Body of pancreas (tissue), 4 donors: ENCODE results near the gene CACNA1H. TPM values are rescaled to one million over a fixed set of nuclear protein-coding genes. Genes with fewer than 3 reads are reported as not detected.

Experiments
- ATAC-seq: fragments of 150-250 bp; one replicate; pipeline ENCODE4 v1.9.1; 2016
- DNase-seq, 4 donors: peaks; one replicate each; pipeline ENCODE4 v3.0.0-alpha.2; 2019
- H3K27ac ChIP-seq, 4 donors: fragments of 200-600 bp; sonication (generic); 1 replicate in 3 of 4; 2 replicates in 1 of 4; pipeline versions ENCODE4 v1.5.1 to v1.6.1; 2016 to 2019; ENCODE audit warnings: mild to moderate bottlenecking in 1 of 4, mixed read lengths in 1 of 4, moderate library complexity in 1 of 4
- H3K27me3 ChIP-seq, 2 donors: fragments of 200-600 bp; sonication (generic); one replicate each; pipeline ENCODE4 v1.6.0; 2016; ENCODE audit warnings: mild to moderate bottlenecking in 1 of 2
- H3K36me3 ChIP-seq, 2 donors: fragments of 200-600 bp; sonication (generic); replicated peaks in 1 of 2; 2 replicates each; pipeline ENCODE4 v1.5.1; 2016; ENCODE audit warnings: low read depth in 2 of 2; ENCODE audit not compliant: insufficient read depth in 1 of 2
- H3K4me1 ChIP-seq: fragments of 200-600 bp; sonication (generic); one replicate; pipeline ENCODE4 v1.6.0; 2016
- H3K4me3 ChIP-seq, 2 donors: fragments of 200-600 bp; sonication (generic); 1 replicate in 1 of 2; 2 replicates in 1 of 2; pipeline ENCODE4 v1.5.1; 2016 to 2019
- H3K9me3 ChIP-seq, 3 donors: fragments of 200-600 bp; sonication (generic); 1 replicate in 2 of 3; 2 replicates in 1 of 3; pipeline ENCODE4 v1.5.1; 2016
- CTCF ChIP-seq, 7 experiments: fragments of 450-650 bp in 4 of 7; fragments of 200-600 bp in 3 of 7; sonication (generic) in 3 of 7; IDR thresholded peaks; one replicate each; pipeline ENCODE4 v1.5.1; 2016 to 2019; ENCODE audit warnings: antibody characterized with exemption in 7 of 7
- POLR2A ChIP-seq, 3 donors: fragments of 450-650 bp; IDR thresholded peaks; one replicate each; pipeline ENCODE4 v1.6.1; 2016; ENCODE audit warnings: antibody characterized with exemption in 3 of 3, mild to moderate bottlenecking in 2 of 3
- WGBS, 2 donors: methylation state at CpG; one replicate each; pipeline ENCODE4 v1.1.5; 2017; 5-methylcytosine and 5-hydroxymethylcytosine counted together
- intact Hi-C: fragments of 100-400 bp; cut with DNase I; formaldehyde crosslinking; loops from one replicate; pipeline ENCODE4 v1.15.1; 2023
- total RNA-seq, 2 donors: library from RNA; depleted of rRNA; stranded (reverse); fragments of >200 nt; gene quantifications; one replicate each; pipeline ENCODE4 v1.1.0, GENCODE V29; 2016

CACNA1H gene
- total RNA-seq, 2 donors from 2014 or later = 7.3 to 15.2 TPM

GRCh38 chr16:1262210-1262845 lies 109.4 kb downstream of the CACNA1H start:
- TF ChIP-seq POLR2A (IDR thresholded peaks at IDR 0.05) (no peak), CTCF (IDR thresholded peaks at IDR 0.05) (no peak)
- Histone ChIP-seq H3K9me3 (no peaks in the 10 kb centered on the region), H3K27me3 (peaks cover 0 to 10% of the 10 kb centered on the region in 2 donors), H3K27ac (no peak overlapping the region), H3K4me1 (peaks cover 9% of the 10 kb centered on the region), H3K4me3 (no peak overlapping the region), H3K36me3 (no peaks in the 10 kb centered on the region)
- DNase-seq (no peak), ATAC-seq (no peak)
- intact Hi-C loops = no loop called here
- 59 to 65% methylated on average over 8 to 30 of the region's 32 CpGs for WGBS, 2 donors

- intact Hi-C loops = no loop called here
- Histone ChIP-seq H3K36me3 (no peaks in the 10 kb centered on the region), H3K4me3 (no peak overlapping the region), H3K27ac (no peak overlapping the region), H3K4me1 (peaks cover 9% of the 10 kb centered on the region), H3K27me3 (peaks cover 0 to 10% of the 10 kb centered on the region in 2 donors), H3K9me3 (no peaks in the 10 kb centered on the region)
- DNase-seq = no peak
- no peak for TF ChIP-seq CTCF (IDR thresholded peaks at IDR 0.05)
- no peak for TF ChIP-seq POLR2A (IDR thresholded peaks at IDR 0.05)
- WGBS, 2 donors = 54 to 86% methylated on average over 1 to 9 of the region's 9 CpGs
- no peak for ATAC-seq
Measured at GRCh38 chr16:1262846-1263221, 109.9 kb downstream of the CACNA1H start.

- Histone ChIP-seq H3K27me3 (peaks cover 0 to 10% of the 10 kb centered on the region in 2 donors), H3K9me3 (no peaks in the 10 kb centered on the region), H3K4me3 (no peak overlapping the region), H3K36me3 (no peaks in the 10 kb centered on the region), H3K4me1 (peaks cover 8% of the 10 kb centered on the region), H3K27ac (no peak overlapping the region)
- intact Hi-C loops = no loop called here
- WGBS, 2 donors = 66 to 73% methylated on average over 2 to 15 of the region's 15 CpGs
- ATAC-seq = no peak
- TF ChIP-seq CTCF (IDR thresholded peaks at IDR 0.05) (no peak), POLR2A (IDR thresholded peaks at IDR 0.05) (no peak)
- no peak for DNase-seq
Measured at GRCh38 chr16:1263591-1264344, 110.9 kb downstream of the CACNA1H start.

- Histone ChIP-seq H3K4me1 (peaks cover under 1% of the 10 kb centered on the region), H3K27ac (no peak overlapping the region), H3K36me3 (no peaks in the 10 kb centered on the region), H3K27me3 (peaks cover 0 to 6% of the 10 kb centered on the region in 2 donors), H3K4me3 (no peak overlapping the region), H3K9me3 (no peaks in the 10 kb centered on the region)
- no peak for TF ChIP-seq POLR2A (IDR thresholded peaks at IDR 0.05)
- TF ChIP-seq CTCF (IDR thresholded peaks at IDR 0.05) = no peak
- 81 to 88% methylated on average over 16 of the region's 16 CpGs for WGBS, 2 donors
- ATAC-seq (no peak), DNase-seq (no peak)
- intact Hi-C loops = no loop called here
Measured at GRCh38 chr16:1264345-1265089, 111.6 kb downstream of the CACNA1H start.
